Neural crest cell (in vitro differentiated cells): Measurements from ENCODE around the gene NT5DC1. TPM values are rescaled to one million over a fixed set of nuclear protein-coding genes. Genes with fewer than 3 reads are reported as not detected.

Source experiments
- DNase-seq: peaks from one replicate; pipeline ENCODE4 v3.0.0; 2021; ENCODE audit warnings: low read depth, mixed read lengths, low spot score
- H3K27ac Mint-ChIP-seq: one replicate; pipeline ENCODE4 v1.8.0; 2021; ENCODE audit warnings: mild to moderate bottlenecking, mixed read lengths; ENCODE audit not compliant: unreplicated experiment
- H3K27me3 Mint-ChIP-seq: 2 replicates; pipeline ENCODE4 v1.8.0; 2021; ENCODE audit warnings: low read depth, mild to moderate bottlenecking, mixed read lengths
- H3K36me3 Mint-ChIP-seq: 2 replicates; pipeline ENCODE4 v1.8.0; 2021; ENCODE audit warnings: low read depth, mild to moderate bottlenecking, mixed read lengths
- H3K4me1 Mint-ChIP-seq: 2 replicates; pipeline ENCODE4 v1.8.0; 2021; ENCODE audit warnings: mixed read lengths
- H3K4me3 Mint-ChIP-seq: one replicate; pipeline ENCODE4 v1.8.0; 2021; ENCODE audit warnings: mild to moderate bottlenecking, mixed read lengths
- H3K9me3 Mint-ChIP-seq: 2 replicates; pipeline ENCODE4 v1.8.0; 2021; ENCODE audit warnings: mixed read lengths
- long read RNA-seq: library from polyadenylated mRNA; unstranded; transcript quantifications from one replicate; pipeline ENCODE4 v2.0.0, GENCODE V29; 2020
- total RNA-seq: library from RNA; stranded (reverse); gene quantifications from 2 replicates; pipeline ENCODE4 v1.2.1, GENCODE V29; 2021
- TF ChIP-seq, protein P1 (sequence below): fragments of 200-600 bp; sonication (generic); conservative IDR thresholded peaks from 2 replicates; pipeline ENCODE4 v1.5.0; 2021; ENCODE audit warnings: antibody characterized with exemption, mild to moderate bottlenecking

Gene NT5DC1
- 28.3 and 33.2 TPM in 2 replicates for total RNA-seq
- long read RNA-seq, full-length matches to known transcripts, result 108 of 118 reads
- long read RNA-seq, partial matches to known transcripts, result 4 of 118 reads
- long read RNA-seq, other reads (novel, unspliced or antisense), result 6 of 118 reads

DNA sequence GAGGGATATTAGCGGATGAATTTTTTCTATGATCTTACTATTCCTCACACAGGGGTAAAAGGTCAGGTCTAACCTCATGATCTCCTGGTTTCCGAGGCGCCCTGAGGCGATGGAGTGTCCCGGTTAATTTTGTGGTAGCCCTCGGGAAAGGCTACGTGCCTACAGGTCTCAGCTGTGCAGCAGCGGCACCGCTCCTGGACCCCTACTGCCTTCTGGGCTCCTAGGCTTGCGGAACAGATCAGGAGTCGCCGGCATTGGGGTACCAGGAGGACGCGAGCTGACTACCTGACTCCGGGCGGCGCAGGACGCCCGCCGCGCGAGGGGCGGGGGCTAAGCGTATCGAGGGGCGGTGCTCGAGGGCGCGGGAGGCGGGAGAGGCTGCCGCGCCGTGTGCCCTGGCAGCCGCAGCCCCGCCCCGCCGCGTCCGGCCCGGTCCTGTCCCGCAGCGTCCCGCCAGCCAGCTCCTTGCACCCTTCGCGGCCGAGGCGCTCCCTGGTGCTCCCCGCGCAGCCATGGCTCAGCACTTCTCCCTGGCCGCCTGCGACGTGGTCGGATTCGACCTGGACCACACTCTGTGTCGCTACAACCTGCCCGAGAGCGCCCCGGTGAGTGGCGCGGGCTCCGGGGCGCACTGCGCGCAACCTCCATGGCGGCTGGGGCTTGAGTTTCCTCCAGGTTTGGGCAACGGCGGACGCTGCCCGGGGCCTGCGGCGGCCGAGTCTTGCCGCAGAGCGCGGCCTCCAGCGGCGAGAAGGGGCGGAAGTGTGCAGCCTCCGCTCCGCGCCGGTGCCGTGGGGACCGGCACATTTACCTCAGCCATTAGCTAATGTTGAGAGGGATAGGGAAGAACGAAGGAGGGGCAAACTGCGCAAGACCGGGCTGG lies at the start of gene NT5DC1:
NT5DC1 (plus strand) TSS at position 435 of the 883 bp plus-strand sequence; CDS start at position 513, 78 bp downstream.
- Mint-ChIP-seq H3K36me3 (no peaks in the 10 kb centered on the region), H3K27ac (peak within 1 kb of the TSS; percentile 94), H3K4me1 (peaks cover 24% of the 10 kb centered on the region), H3K27me3 (no peaks in the 10 kb centered on the region), H3K9me3 (peaks cover 6% of the 10 kb centered on the region), H3K4me3 (peak within 1 kb of the TSS; percentile 92)
- peak; percentile 65 for DNase-seq
- TF ChIP-seq, protein P1, sequence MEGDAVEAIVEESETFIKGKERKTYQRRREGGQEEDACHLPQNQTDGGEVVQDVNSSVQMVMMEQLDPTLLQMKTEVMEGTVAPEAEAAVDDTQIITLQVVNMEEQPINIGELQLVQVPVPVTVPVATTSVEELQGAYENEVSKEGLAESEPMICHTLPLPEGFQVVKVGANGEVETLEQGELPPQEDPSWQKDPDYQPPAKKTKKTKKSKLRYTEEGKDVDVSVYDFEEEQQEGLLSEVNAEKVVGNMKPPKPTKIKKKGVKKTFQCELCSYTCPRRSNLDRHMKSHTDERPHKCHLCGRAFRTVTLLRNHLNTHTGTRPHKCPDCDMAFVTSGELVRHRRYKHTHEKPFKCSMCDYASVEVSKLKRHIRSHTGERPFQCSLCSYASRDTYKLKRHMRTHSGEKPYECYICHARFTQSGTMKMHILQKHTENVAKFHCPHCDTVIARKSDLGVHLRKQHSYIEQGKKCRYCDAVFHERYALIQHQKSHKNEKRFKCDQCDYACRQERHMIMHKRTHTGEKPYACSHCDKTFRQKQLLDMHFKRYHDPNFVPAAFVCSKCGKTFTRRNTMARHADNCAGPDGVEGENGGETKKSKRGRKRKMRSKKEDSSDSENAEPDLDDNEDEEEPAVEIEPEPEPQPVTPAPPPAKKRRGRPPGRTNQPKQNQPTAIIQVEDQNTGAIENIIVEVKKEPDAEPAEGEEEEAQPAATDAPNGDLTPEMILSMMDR, result peak; percentile 54

DNA sequence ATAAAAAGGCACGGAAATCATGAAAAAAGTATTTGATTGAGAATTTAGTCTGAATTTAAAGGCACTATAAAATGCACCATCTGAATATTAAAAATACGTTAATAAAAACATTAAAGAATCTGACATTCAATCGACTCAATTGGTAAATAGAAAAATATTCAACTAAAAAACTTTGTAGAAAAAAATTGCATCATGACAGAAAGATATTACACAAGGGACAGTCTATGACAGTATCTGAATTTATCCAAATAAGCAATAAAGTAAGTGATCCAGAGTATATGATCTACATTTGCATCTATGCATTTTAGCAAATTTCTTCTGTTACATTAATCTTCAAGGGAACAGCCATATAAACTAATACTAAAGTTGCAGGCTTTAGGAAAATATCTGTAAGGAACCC lies 49.4 kb upstream of the NT5DC1 start:
- Mint-ChIP-seq H3K36me3 (no peaks in the 10 kb centered on the region), H3K27ac (no peak overlapping the region), H3K9me3 (no peaks in the 10 kb centered on the region), H3K4me3 (no peak overlapping the region), H3K27me3 (no peaks in the 10 kb centered on the region), H3K4me1 (no peaks in the 10 kb centered on the region)
- no peak for DNase-seq
- TF ChIP-seq, protein P1, result no peak

DNA sequence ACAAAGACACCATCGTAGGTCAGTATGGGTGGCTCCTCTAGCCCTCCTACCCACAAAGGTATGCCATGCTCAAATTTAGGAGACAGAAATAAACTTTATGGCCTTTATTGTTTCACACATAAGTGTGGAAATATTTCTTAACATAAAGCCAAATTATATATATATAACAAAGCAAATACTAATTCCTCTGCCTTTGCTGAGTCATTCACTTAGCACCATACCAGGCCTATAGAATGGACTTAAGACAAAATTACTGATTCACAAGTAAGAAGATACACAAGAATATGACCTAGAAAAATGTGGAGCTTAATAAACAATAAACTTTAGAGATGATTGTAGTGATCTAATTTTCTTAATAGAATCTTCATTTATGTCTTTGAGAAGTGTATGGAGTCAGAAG lies 45.1 kb upstream of the NT5DC1 start:
- TF ChIP-seq, protein P1, result no peak
- Mint-ChIP-seq H3K4me1 (no peaks in the 10 kb centered on the region), H3K4me3 (no peak overlapping the region), H3K27me3 (no peaks in the 10 kb centered on the region), H3K27ac (no peak overlapping the region), H3K36me3 (no peaks in the 10 kb centered on the region), H3K9me3 (no peaks in the 10 kb centered on the region)
- DNase-seq, result no peak

DNA sequence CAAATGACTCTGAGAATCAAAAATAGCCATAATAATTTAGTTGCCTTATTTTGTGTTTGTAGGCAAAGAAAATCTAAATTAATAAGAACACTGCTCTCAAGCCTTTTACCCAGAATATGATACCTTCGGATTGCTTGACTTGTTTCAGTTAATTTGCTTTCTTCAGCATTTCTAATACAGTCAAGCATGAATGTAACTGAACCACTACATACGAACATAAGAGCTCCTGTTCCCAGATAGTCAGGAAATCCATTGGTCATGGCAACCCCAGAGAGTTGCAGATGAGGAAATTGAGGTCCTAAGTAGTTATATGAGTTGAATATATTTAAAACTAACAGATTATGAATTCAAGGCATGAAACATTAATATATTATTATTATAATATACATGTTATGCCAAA lies 42.9 kb upstream of the NT5DC1 start:
- H3K27ac Mint-ChIP-seq, result no peak overlapping the region
- no peak for DNase-seq
- H3K9me3 Mint-ChIP-seq, result no peaks in the 10 kb centered on the region
- no peaks in the 10 kb centered on the region for H3K27me3 Mint-ChIP-seq
- TF ChIP-seq, protein P1, result no peak
- no peaks in the 10 kb centered on the region for H3K4me1 Mint-ChIP-seq
- no peaks in the 10 kb centered on the region for H3K36me3 Mint-ChIP-seq
- H3K4me3 Mint-ChIP-seq, result no peak overlapping the region

DNA sequence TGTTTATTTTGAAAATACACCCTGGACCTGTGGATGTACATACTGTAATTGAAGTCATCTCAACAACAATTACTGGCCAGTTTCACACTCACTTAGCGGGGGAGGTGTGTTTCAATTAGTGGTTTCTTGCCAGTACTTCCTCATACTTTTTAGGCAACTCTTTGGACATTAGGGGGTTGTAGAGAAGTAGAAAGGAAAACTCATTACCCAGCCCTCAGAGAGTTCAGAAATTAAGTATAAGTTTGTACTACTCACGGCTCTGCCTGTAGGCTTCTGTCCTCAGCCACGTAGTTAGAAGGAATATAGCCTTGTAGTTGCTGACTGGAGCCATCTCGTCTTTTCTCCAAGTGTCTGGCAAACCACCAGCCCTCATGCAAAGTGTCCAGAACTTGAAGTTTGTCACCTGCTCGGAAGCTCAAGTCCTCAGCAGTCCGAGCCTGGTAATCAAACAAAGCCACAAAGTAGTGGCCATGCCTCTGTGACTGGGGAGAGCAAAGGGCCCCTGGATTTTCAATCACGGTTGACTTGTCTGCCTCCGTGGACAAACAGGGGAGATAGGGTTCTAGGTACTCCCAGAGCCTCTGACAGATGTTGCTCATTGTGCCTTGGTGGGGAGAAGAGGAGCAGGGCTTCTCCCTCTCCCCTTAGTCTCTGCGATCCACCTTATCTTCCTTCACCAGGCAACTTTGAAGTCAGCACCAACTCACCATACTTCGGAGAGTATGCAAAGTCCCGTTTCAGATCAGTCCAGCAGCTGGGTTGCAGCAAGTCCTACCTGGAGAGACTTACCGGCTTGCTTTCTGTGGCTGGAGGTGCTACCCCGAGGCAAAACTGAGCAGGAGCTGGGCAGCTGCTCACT lies 40.7 kb upstream of the NT5DC1 start:
- Mint-ChIP-seq H3K27ac (no peak overlapping the region), H3K9me3 (no peaks in the 10 kb centered on the region), H3K36me3 (no peaks in the 10 kb centered on the region), H3K4me1 (no peaks in the 10 kb centered on the region), H3K27me3 (no peaks in the 10 kb centered on the region), H3K4me3 (no peak overlapping the region)
- TF ChIP-seq, protein P1, result no peak
- DNase-seq, result no peak
